Astrocyte of the spinal cord (primary cell): ENCODE data around the gene KIF20A.

ENCODE experiments used
- DNase-seq: peaks from one replicate; pipeline ENCODE4 v3.0.0; 2011; ENCODE audit warnings: low read depth, low spot score
- H3K4me3 ChIP-seq: 2 replicates; pipeline ENCODE4 v1.5.1; 2011; ENCODE audit warnings: low read depth, mild to moderate bottlenecking, low read length, moderate library complexity
- CTCF ChIP-seq: IDR thresholded peaks from 2 replicates; pipeline ENCODE4 v1.5.1; 2012; ENCODE audit warnings: low read depth, mild to moderate bottlenecking, low read length, inconsistent platforms
- in situ Hi-C: cut with HindIII; loops from 2 replicates; pipeline ENCODE4 v1.10.0; 2017; ENCODE audit warnings: low sequenced_read_pairs

Gene KIF20A

GRCh38 chr5:138212828-138213160 is 33.9 kb downstream of the KIF20A start:
- peak; percentile 5 for DNase-seq
- in situ Hi-C loops, result no loop called here
- H3K4me3 ChIP-seq, result peak overlapping the region; percentile 100
- TF ChIP-seq CTCF, result no peak

GRCh38 chr5:138213161-138214029 is 34.5 kb downstream of the KIF20A start, which contains the start of gene CDC23:
Gene CDC23, minus strand, starts transcription at chr5:138213323. Its CDS starts 11 bp downstream, at chr5:138213312.
- TF ChIP-seq CTCF, result no peak
- peak; percentile 98 for DNase-seq
- H3K4me3 ChIP-seq, result peak within 1 kb of the TSS; percentile 100
- in situ Hi-C loops, result no loop called here

- no peak overlapping the region for H3K4me3 ChIP-seq
- no peak for TF ChIP-seq CTCF
- in situ Hi-C loops, result no loop called here
- no peak for DNase-seq
Measured at GRCh38 chr5:138216799-138217198, 37.9 kb downstream of the KIF20A start.

GRCh38 chr5:138223532-138223931 is 44.6 kb downstream of the KIF20A start:
- in situ Hi-C loops, result no loop called here
- H3K4me3 ChIP-seq, result no peak overlapping the region
- TF ChIP-seq CTCF, result no peak
- no peak for DNase-seq

- DNase-seq, result no peak
- no peak overlapping the region for H3K4me3 ChIP-seq
- no peak for TF ChIP-seq CTCF
- in situ Hi-C loops, result no loop called here
Measured at GRCh38 chr5:138224712-138225111, 45.8 kb downstream of the KIF20A start.

- TF ChIP-seq CTCF, result no peak
- in situ Hi-C loops, result no loop called here
- H3K4me3 ChIP-seq, result no peak overlapping the region
- no peak for DNase-seq
Measured at GRCh38 chr5:138226910-138227309, 48.0 kb downstream of the KIF20A start.
